Caco-2 (cell line): ENCODE measurements around the gene MSTN. TPM values are rescaled to one million over a fixed set of nuclear protein-coding genes. Genes with fewer than 3 reads are reported as not detected.

Experiments used
- BruUV-seq: library from RNA; stranded (reverse); fragments of 400-500 nt; replicated peaks from 2 replicates; lab custom pipeline; 2021; lab: Mats Ljungman, UMichigan
- CTCF ChIA-PET: fragments of 300-600 bp; sonication (Branson Sonifier 250); formaldehyde crosslinking; loops from one replicate; lab custom pipeline; 2022; ENCODE audit warnings: antibody characterized with exemption; lab: Charles Lee
- POLR2A ChIA-PET: fragments of 300-600 bp; sonication (Branson Sonifier 250); formaldehyde crosslinking; loops from one replicate; lab custom pipeline; 2022; ENCODE audit warnings: antibody characterized with exemption; lab: Charles Lee
- DNase-seq, 2 experiments: peaks; one replicate each; pipeline versions ENCODE4 v3.0.0 to v3.0.0-alpha.2; 2020 to 2022
- H3K27me3 ChIP-seq: replicated peaks from 2 replicates; pipeline ENCODE4 v1.6.0; 2011; ENCODE audit warnings: low read length; ENCODE audit not compliant: control insufficient read depth, insufficient read depth
- H3K36me3 ChIP-seq: 2 replicates; pipeline ENCODE4 v1.5.1; 2011; ENCODE audit warnings: low read length; ENCODE audit not compliant: control insufficient read depth, insufficient read depth
- H3K4me1 ChIP-seq: fragments of 250-450 bp; sonication (Bioruptor Pico); 2 replicates; pipeline ENCODE4 v1.5.1; 2020; ENCODE audit warnings: mild to moderate bottlenecking
- H3K4me3 ChIP-seq: 2 replicates; pipeline ENCODE4 v1.5.1; 2011; ENCODE audit warnings: low read depth, mild to moderate bottlenecking, control low read depth, low read length
- H3K9me3 ChIP-seq: fragments of 250-450 bp; sonication (Bioruptor Pico); 2 replicates; pipeline ENCODE4 v1.5.1; 2020; ENCODE audit warnings: mild to moderate bottlenecking, moderate library complexity
- H3K27ac Mint-ChIP-seq: one replicate; pipeline ENCODE4 v1.8.0; 2022; ENCODE audit warnings: mixed read lengths; ENCODE audit not compliant: unreplicated experiment
- H3K27me3 Mint-ChIP-seq: one replicate; pipeline ENCODE4 v1.8.0; 2022; ENCODE audit warnings: mixed read lengths; ENCODE audit not compliant: insufficient read depth, unreplicated experiment
- H3K36me3 Mint-ChIP-seq: one replicate; pipeline ENCODE4 v1.8.0; 2022; ENCODE audit warnings: mild to moderate bottlenecking, mixed read lengths; ENCODE audit not compliant: insufficient read depth, unreplicated experiment
- H3K4me1 Mint-ChIP-seq: one replicate; pipeline ENCODE4 v1.8.0; 2022; ENCODE audit warnings: low read depth, mixed read lengths; ENCODE audit not compliant: unreplicated experiment
- H3K4me3 Mint-ChIP-seq: one replicate; pipeline ENCODE4 v1.8.0; 2022; ENCODE audit warnings: mild to moderate bottlenecking, moderate library complexity, mixed read lengths; ENCODE audit not compliant: unreplicated experiment
- H3K9me3 Mint-ChIP-seq: one replicate; pipeline ENCODE4 v1.8.0; 2022; ENCODE audit warnings: mixed read lengths; ENCODE audit not compliant: unreplicated experiment
- intact Hi-C: fragments of 100-400 bp; cut with micrococcal nuclease; formaldehyde crosslinking; loops from one replicate; pipeline ENCODE4 v1.10.0; 2022; ENCODE audit not compliant: unreplicated experiment
- total RNA-seq: library from RNA; stranded (reverse); gene quantifications from 2 replicates; pipeline ENCODE4 v1.2.3, GENCODE V29; 2022
- TF ChIP-seq, protein P1 (sequence below), 2 experiments: fragments of 200-600 bp in 1 of 2; IDR thresholded peaks; 1 replicate in 1 of 2; 2 replicates in 1 of 2; pipeline versions ENCODE4 v1.5.1 to v1.8.0; 2011 to 2022; ENCODE audit warnings: antibody characterized with exemption in 1 of 2, control low read depth in 1 of 2, inconsistent platforms in 1 of 2, low read depth in 1 of 2, low read length in 1 of 2, mild to moderate bottlenecking in 1 of 2, moderate library complexity in 1 of 2; ENCODE audit not compliant: insufficient read depth in 1 of 2, severe bottlenecking in 1 of 2, unreplicated experiment in 1 of 2

MSTN gene
- total RNA-seq, 1 experiment from 2014 or later: not detected

DNA sequence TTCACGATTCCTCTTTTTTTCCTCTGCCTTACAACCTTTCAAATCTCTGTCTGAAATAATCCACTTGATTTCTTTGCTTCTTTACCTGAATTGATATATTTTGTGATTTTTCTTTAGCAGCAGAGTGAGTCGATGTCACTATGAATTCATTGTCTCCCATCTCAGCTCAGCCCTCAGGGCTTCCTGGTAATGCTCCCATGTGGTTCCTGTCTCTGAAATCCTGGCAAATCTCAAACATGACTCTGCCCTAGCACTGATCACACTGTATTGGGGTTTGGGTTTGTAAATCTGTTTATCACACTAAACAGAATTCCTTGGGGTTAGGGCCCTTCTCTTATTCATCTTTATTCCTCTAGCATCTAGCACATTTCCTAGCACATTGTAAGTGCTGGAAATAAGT lies 43.0 kb upstream of the MSTN start:
- Histone ChIP-seq H3K36me3 (no peaks in the 10 kb centered on the region), H3K4me1 (peaks cover 5% of the 10 kb centered on the region; the same call in 1 of the 2 replicates), H3K4me3 (no peak overlapping the region), H3K9me3 (0 out of 2 replicates have a peak, but pooled peaks cover 3% of the 10 kb centered on the region), H3K27me3 (no peaks in the 10 kb centered on the region)
- Mint-ChIP-seq H3K4me3 (no peak overlapping the region), H3K4me1 (peaks cover 3% of the 10 kb centered on the region), H3K36me3 (no peaks in the 10 kb centered on the region), H3K27ac (no peak overlapping the region), H3K9me3 (no peaks in the 10 kb centered on the region), H3K27me3 (peaks cover 8% of the 10 kb centered on the region)
- no peak for DNase-seq
- TF ChIP-seq, protein P1, sequence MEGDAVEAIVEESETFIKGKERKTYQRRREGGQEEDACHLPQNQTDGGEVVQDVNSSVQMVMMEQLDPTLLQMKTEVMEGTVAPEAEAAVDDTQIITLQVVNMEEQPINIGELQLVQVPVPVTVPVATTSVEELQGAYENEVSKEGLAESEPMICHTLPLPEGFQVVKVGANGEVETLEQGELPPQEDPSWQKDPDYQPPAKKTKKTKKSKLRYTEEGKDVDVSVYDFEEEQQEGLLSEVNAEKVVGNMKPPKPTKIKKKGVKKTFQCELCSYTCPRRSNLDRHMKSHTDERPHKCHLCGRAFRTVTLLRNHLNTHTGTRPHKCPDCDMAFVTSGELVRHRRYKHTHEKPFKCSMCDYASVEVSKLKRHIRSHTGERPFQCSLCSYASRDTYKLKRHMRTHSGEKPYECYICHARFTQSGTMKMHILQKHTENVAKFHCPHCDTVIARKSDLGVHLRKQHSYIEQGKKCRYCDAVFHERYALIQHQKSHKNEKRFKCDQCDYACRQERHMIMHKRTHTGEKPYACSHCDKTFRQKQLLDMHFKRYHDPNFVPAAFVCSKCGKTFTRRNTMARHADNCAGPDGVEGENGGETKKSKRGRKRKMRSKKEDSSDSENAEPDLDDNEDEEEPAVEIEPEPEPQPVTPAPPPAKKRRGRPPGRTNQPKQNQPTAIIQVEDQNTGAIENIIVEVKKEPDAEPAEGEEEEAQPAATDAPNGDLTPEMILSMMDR (IDR thresholded peaks at IDR 0.05; ENCODE audit: insufficient read depth in 1 of 2, low read depth in 1 of 2, low read length in 1 of 2, severe bottlenecking in 1 of 2, unreplicated experiment in 1 of 2): no peak
- no TSS peak for BruUV-seq
- intact Hi-C loops: no loop called here
- ChIA-PET CTCF (no interaction called here), POLR2A (no interaction called here)

DNA sequence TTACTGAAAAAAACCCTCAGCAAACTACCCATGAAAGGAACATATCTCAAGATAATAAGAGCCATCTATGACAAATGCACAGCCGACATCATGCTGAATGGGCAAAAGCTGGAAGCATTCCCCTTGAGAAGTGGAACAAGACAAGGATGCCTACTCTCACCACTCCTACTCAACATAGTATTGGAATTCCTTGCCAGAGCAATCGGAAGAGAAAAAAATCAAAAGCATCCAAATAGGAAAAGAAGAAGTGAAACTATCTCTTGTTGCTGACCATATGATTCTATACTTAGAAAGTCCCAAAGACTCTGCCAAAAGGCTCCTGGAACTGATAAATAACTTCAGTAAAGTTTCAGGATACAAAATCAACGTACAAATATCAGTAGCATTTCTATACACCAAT lies 40.6 kb upstream of the MSTN start:
- peaks cover 6% of the 10 kb centered on the region for H3K27me3 Mint-ChIP-seq
- H3K36me3 ChIP-seq: no peaks in the 10 kb centered on the region
- H3K4me3 Mint-ChIP-seq: no peak overlapping the region
- 0 out of 2 replicates have a peak, but pooled peaks cover 3% of the 10 kb centered on the region for H3K9me3 ChIP-seq
- peaks cover 19% of the 10 kb centered on the region for H3K4me1 ChIP-seq
- BruUV-seq: no TSS peak
- TF ChIP-seq, protein P1 (IDR thresholded peaks at IDR 0.05; ENCODE audit: insufficient read depth in 1 of 2, low read depth in 1 of 2, low read length in 1 of 2, severe bottlenecking in 1 of 2, unreplicated experiment in 1 of 2): no peak
- peaks cover 9% of the 10 kb centered on the region for H3K4me1 Mint-ChIP-seq
- H3K4me3 ChIP-seq: no peak overlapping the region
- intact Hi-C loops: no loop called here
- H3K27ac Mint-ChIP-seq: no peak overlapping the region
- DNase-seq: no peak
- no peaks in the 10 kb centered on the region for H3K27me3 ChIP-seq
- peaks cover 9% of the 10 kb centered on the region for H3K9me3 Mint-ChIP-seq
- H3K36me3 Mint-ChIP-seq: no peaks in the 10 kb centered on the region
- ChIA-PET CTCF (no interaction called here), POLR2A (no interaction called here)

DNA sequence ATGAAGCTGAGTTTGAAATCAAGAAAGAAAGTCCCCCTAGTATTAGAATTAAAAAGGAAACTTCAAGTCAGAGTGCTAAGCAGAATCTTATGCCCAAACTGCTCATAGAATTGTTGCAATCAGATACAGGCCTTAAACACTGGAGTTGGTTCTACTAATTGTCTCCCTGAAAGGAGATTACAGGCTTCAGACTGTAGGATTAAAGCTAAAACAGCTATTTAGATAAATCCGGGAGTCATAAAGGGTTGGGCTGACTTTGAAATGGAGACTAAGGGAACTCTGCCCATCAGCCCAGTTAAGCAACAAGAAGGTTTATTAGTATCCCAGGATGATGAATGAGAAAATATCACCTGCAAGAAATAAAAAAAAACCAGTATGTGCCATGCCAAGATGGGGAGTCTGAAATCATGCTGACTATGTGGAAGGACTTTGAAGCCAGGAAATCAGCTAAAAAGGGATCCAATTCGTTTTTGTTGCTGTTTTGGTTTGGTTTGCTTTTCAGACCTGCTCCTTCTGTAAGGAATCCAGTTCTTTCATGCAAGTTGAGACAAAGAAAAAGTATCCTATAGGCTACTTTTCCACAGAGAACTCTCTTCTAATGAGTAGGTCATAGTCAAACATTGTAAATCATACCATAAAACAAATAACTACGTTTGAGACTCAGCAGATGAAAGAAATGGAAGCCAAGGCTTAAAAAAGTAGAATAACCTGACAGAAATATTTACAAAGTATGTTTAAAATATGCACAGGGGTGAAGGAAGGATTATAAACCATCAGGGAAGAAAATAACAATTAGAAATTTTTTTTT lies 37.6 kb upstream of the MSTN start:
- H3K27me3 Mint-ChIP-seq: peaks cover 2% of the 10 kb centered on the region
- H3K36me3 ChIP-seq: no peaks in the 10 kb centered on the region
- H3K36me3 Mint-ChIP-seq: no peaks in the 10 kb centered on the region
- H3K9me3 ChIP-seq: 0 out of 2 replicates have a peak, but pooled peaks cover 3% of the 10 kb centered on the region
- TF ChIP-seq, protein P1 (IDR thresholded peaks at IDR 0.05; ENCODE audit: insufficient read depth in 1 of 2, low read depth in 1 of 2, low read length in 1 of 2, severe bottlenecking in 1 of 2, unreplicated experiment in 1 of 2): no peak
- no peak overlapping the region for H3K4me3 Mint-ChIP-seq
- peaks cover 9% of the 10 kb centered on the region for H3K9me3 Mint-ChIP-seq
- no peak overlapping the region for H3K27ac Mint-ChIP-seq
- H3K27me3 ChIP-seq: no peaks in the 10 kb centered on the region
- peaks cover 19% of the 10 kb centered on the region for H3K4me1 ChIP-seq
- CTCF ChIA-PET: interaction anchor here (1.0 to 1.4 kb wide), 3 partner anchors 11 to 80 kb away, joined by 3 to 4 read pairs (median 4); a partner anchor contains a TSS
- DNase-seq: no peak
- POLR2A ChIA-PET: no interaction called here
- no peak overlapping the region for H3K4me3 ChIP-seq
- intact Hi-C loops: no loop called here
- H3K4me1 Mint-ChIP-seq: peaks cover 9% of the 10 kb centered on the region
- no TSS peak for BruUV-seq
